Measurements from ENCODE around the gene ELMO2. TPM values are rescaled to one million over a fixed set of nuclear protein-coding genes. Genes with fewer than 3 reads are reported as not detected.

The ELMO2 gene
- total RNA-seq, 2 experiments from 2014 or later: 57.4 to 64.1 TPM

- intact Hi-C loops (cut with micrococcal nuclease): no loop called here
- POLR2A ChIA-PET: no interaction called here
These were observed 14.5 kb upstream of the ELMO2 start for GRCh38 chr20:46420878-46421277.

GRCh38 chr20:46419882-46420281 lies 13.5 kb upstream of the ELMO2 start:
- POLR2A ChIA-PET: no interaction called here
- no peaks in the 10 kb centered on the region for H3K4me1 Mint-ChIP-seq (ENCODE audit: low read depth)
- H3K36me3 Mint-ChIP-seq: no peaks in the 10 kb centered on the region
- DNase-seq: no peak
- no peak overlapping the region for H3K4me3 Mint-ChIP-seq
- CTCF ChIA-PET: no interaction called here
- intact Hi-C loops (cut with micrococcal nuclease): no loop called here
- peaks cover 5% of the 10 kb centered on the region for H3K9me3 Mint-ChIP-seq
- H3K27me3 Mint-ChIP-seq: peaks cover 15% of the 10 kb centered on the region
- no peak overlapping the region for H3K27ac Mint-ChIP-seq

More at GRCh38 chr20:46420878-46421277, 14.5 kb upstream of the ELMO2 start:
- Mint-ChIP-seq H3K36me3 (no peaks in the 10 kb centered on the region), H3K9me3 (peaks cover 5% of the 10 kb centered on the region), H3K27me3 (peaks cover 14% of the 10 kb centered on the region), H3K4me1 (ENCODE audit: low read depth) (no peaks in the 10 kb centered on the region), H3K4me3 (no peak overlapping the region), H3K27ac (no peak overlapping the region)
- CTCF ChIA-PET: interaction anchor here (0.6 to 1.4 kb wide), 3 partner anchors 9 to 269 kb away, joined by 3 to 4 read pairs (median 3); no protein-coding TSS in a partner anchor
- DNase-seq: no peak

- peaks cover 10% of the 10 kb centered on the region for H3K27me3 Mint-ChIP-seq
- H3K36me3 Mint-ChIP-seq: no peaks in the 10 kb centered on the region
- H3K9me3 Mint-ChIP-seq: peaks cover 5% of the 10 kb centered on the region
- no peaks in the 10 kb centered on the region for H3K4me1 Mint-ChIP-seq (ENCODE audit: low read depth)
- ChIA-PET POLR2A (no interaction called here), CTCF (no interaction called here)
- H3K4me3 Mint-ChIP-seq: no peak overlapping the region
- no peak overlapping the region for H3K27ac Mint-ChIP-seq
- intact Hi-C loops (cut with micrococcal nuclease): no loop called here
- no peak for DNase-seq
These were observed 10.4 kb upstream of the ELMO2 start for GRCh38 chr20:46416839-46417238.

- Mint-ChIP-seq H3K27me3 (peaks cover 10% of the 10 kb centered on the region), H3K36me3 (no peaks in the 10 kb centered on the region), H3K4me3 (no peak overlapping the region), H3K27ac (no peak overlapping the region), H3K9me3 (peaks cover 5% of the 10 kb centered on the region), H3K4me1 (ENCODE audit: low read depth) (no peaks in the 10 kb centered on the region)
- intact Hi-C loops (cut with micrococcal nuclease): no loop called here
- ChIA-PET POLR2A (no interaction called here), CTCF (no interaction called here)
- DNase-seq: no peak
These were observed 10.0 kb upstream of the ELMO2 start for GRCh38 chr20:46416421-46416820.

GRCh38 chr20:46415773-46416172 lies 9.4 kb upstream of the ELMO2 start:
- no peak overlapping the region for H3K4me3 Mint-ChIP-seq
- peaks cover 7% of the 10 kb centered on the region for H3K27me3 Mint-ChIP-seq
- no peak overlapping the region for H3K27ac Mint-ChIP-seq
- ChIA-PET CTCF (no interaction called here), POLR2A (no interaction called here)
- peaks cover 2% of the 10 kb centered on the region for H3K4me1 Mint-ChIP-seq (ENCODE audit: low read depth)
- H3K9me3 Mint-ChIP-seq: peaks cover 5% of the 10 kb centered on the region
- intact Hi-C loops (cut with micrococcal nuclease): no loop called here
- no peak for DNase-seq
- H3K36me3 Mint-ChIP-seq: no peaks in the 10 kb centered on the region

- H3K27ac Mint-ChIP-seq: no peak overlapping the region
- DNase-seq: no peak
- H3K4me3 Mint-ChIP-seq: no peak overlapping the region
- peaks cover 6% of the 10 kb centered on the region for H3K27me3 Mint-ChIP-seq
- CTCF ChIA-PET: interaction anchor here (1.8 to 2.3 kb wide), 2 partner anchors 23 to 108 kb away, joined by 5 to 10 read pairs; no protein-coding TSS in a partner anchor
- intact Hi-C loops (cut with micrococcal nuclease): no loop called here
- H3K36me3 Mint-ChIP-seq: no peaks in the 10 kb centered on the region
- H3K9me3 Mint-ChIP-seq: peaks cover 5% of the 10 kb centered on the region
- H3K4me1 Mint-ChIP-seq (ENCODE audit: low read depth): peaks cover 9% of the 10 kb centered on the region
- POLR2A ChIA-PET: no interaction called here
These were observed 8.2 kb upstream of the ELMO2 start for GRCh38 chr20:46414608-46415007.

- Mint-ChIP-seq H3K4me1 (ENCODE audit: low read depth) (peaks cover 28% of the 10 kb centered on the region), H3K36me3 (no peaks in the 10 kb centered on the region), H3K4me3 (no peak overlapping the region), H3K9me3 (no peaks in the 10 kb centered on the region), H3K27ac (no peak overlapping the region), H3K27me3 (peaks cover 3% of the 10 kb centered on the region)
- ChIA-PET POLR2A (no interaction called here), CTCF (interaction anchor here (0.6 to 1.7 kb wide), 8 partner anchors 10 to 279 kb away, joined by 3 to 10 read pairs (median 4); no protein-coding TSS in a partner anchor)
- intact Hi-C loops (cut with micrococcal nuclease): loop anchor here (1.0 kb wide), 1 partner anchor 104 kb away; no protein-coding TSS in a partner anchor
- DNase-seq: no peak
These were observed 5.2 kb upstream of the ELMO2 start for GRCh38 chr20:46411637-46412036.

- no peak for DNase-seq
- H3K36me3 Mint-ChIP-seq: peaks cover 3% of the 10 kb centered on the region
- ChIA-PET POLR2A (no interaction called here), CTCF (interaction anchor here (1.3 to 3.4 kb wide), 6 partner anchors 30 to 394 kb away, joined by 3 to 19 read pairs (median 6); no protein-coding TSS in a partner anchor)
- peaks cover 44% of the 10 kb centered on the region for H3K4me1 Mint-ChIP-seq (ENCODE audit: low read depth)
- H3K27ac Mint-ChIP-seq: no peak overlapping the region
- no peak overlapping the region for H3K4me3 Mint-ChIP-seq
- H3K27me3 Mint-ChIP-seq: no peaks in the 10 kb centered on the region
- no peaks in the 10 kb centered on the region for H3K9me3 Mint-ChIP-seq
- intact Hi-C loops (cut with micrococcal nuclease): no loop called here
These were observed 1.9 kb upstream of the ELMO2 start for GRCh38 chr20:46408281-46408731.

- DNase-seq: no peak
- Mint-ChIP-seq H3K4me1 (ENCODE audit: low read depth) (peaks cover 51% of the 10 kb centered on the region), H3K27me3 (no peaks in the 10 kb centered on the region), H3K27ac (peak overlapping the region; percentile 92), H3K4me3 (peak overlapping the region; percentile 90), H3K36me3 (peaks cover 3% of the 10 kb centered on the region), H3K9me3 (no peaks in the 10 kb centered on the region)
- ChIA-PET POLR2A (interaction anchor here (1.2 to 1.9 kb wide), 3 partner anchors 42 to 49 kb away, joined by 3 to 20 read pairs (median 6); no protein-coding TSS in a partner anchor), CTCF (interaction anchor here (1.1 to 3.4 kb wide), 11 partner anchors 30 to 396 kb away, joined by 3 to 19 read pairs (median 4); no protein-coding TSS in a partner anchor)
- intact Hi-C loops (cut with micrococcal nuclease): loop anchor here (1.0 to 2.0 kb wide), 2 partner anchors 8 to 281 kb away; partner anchors contain the start of gene TP53RK
These were observed 1.2 kb upstream of the ELMO2 start for GRCh38 chr20:46407671-46407996.

- Mint-ChIP-seq H3K36me3 (peaks cover 3% of the 10 kb centered on the region), H3K4me3 (peak overlapping the region; percentile 90), H3K9me3 (no peaks in the 10 kb centered on the region), H3K4me1 (ENCODE audit: low read depth) (peaks cover 56% of the 10 kb centered on the region), H3K27ac (peak overlapping the region; percentile 92), H3K27me3 (no peaks in the 10 kb centered on the region)
- peak; percentile 94 for DNase-seq
- CTCF ChIA-PET: interaction anchor here (0.6 to 3.4 kb wide), 16 partner anchors 30 to 395 kb away, joined by 3 to 19 read pairs (median 3); no protein-coding TSS in a partner anchor
- POLR2A ChIA-PET: interaction anchor here (0.6 to 1.9 kb wide), 7 partner anchors 9 to 390 kb away, joined by 3 to 20 read pairs (median 3); partner anchors contain the start of gene TP53RK
- intact Hi-C loops (cut with micrococcal nuclease): loop anchor here (1.0 to 2.0 kb wide), 3 partner anchors 8 to 282 kb away; partner anchors contain the start of gene TP53RK
These were observed 713 bp upstream of the ELMO2 start for GRCh38 chr20:46406986-46407670.

- CTCF ChIA-PET: interaction anchor here (1.0 to 1.7 kb wide), 5 partner anchors 10 to 388 kb away, joined by 3 to 6 read pairs (median 4); partner anchors contain the start of gene ZNF334
These were observed 4.0 kb downstream of the ELMO2 start for GRCh38 chr20:46402331-46402811.

GRCh38 chr20:46401478-46401860 lies 4.9 kb downstream of the ELMO2 start:
- H3K27ac Mint-ChIP-seq: peak overlapping the region; percentile 85
- peaks cover 65% of the 10 kb centered on the region for H3K4me1 Mint-ChIP-seq (ENCODE audit: low read depth)
- intact Hi-C loops (cut with micrococcal nuclease): loop anchor here (1.0 to 2.0 kb wide), 2 partner anchors 37 to 111 kb away; partner anchors contain the start of gene ZNF334
- no peaks in the 10 kb centered on the region for H3K9me3 Mint-ChIP-seq
- H3K4me3 Mint-ChIP-seq: peak overlapping the region; percentile 47
- H3K27me3 Mint-ChIP-seq: no peaks in the 10 kb centered on the region
- ChIA-PET CTCF (interaction anchor here (0.6 to 1.7 kb wide), 4 partner anchors 11 to 1107 kb away, joined by 3 to 6 read pairs (median 3); no protein-coding TSS in a partner anchor), POLR2A (interaction anchor here (2.4 kb wide), 1 partner anchor 37 kb away, joined by 11 read pairs; no protein-coding TSS in a partner anchor)
- DNase-seq: no peak
- H3K36me3 Mint-ChIP-seq: peaks cover 12% of the 10 kb centered on the region

More at GRCh38 chr20:46402331-46402811, 4.0 kb downstream of the ELMO2 start:
- Mint-ChIP-seq H3K9me3 (no peaks in the 10 kb centered on the region), H3K36me3 (peaks cover 7% of the 10 kb centered on the region), H3K27ac (peak overlapping the region; percentile 85), H3K4me3 (peak overlapping the region; percentile 28), H3K27me3 (no peaks in the 10 kb centered on the region), H3K4me1 (ENCODE audit: low read depth) (peaks cover 66% of the 10 kb centered on the region)
- intact Hi-C loops (cut with micrococcal nuclease): no loop called here
- DNase-seq: no peak
- POLR2A ChIA-PET: interaction anchor here (0.6 to 2.4 kb wide), 2 partner anchors 12 to 38 kb away, joined by 3 to 11 read pairs; no protein-coding TSS in a partner anchor
